HEK293T (cell line): ENCODE measurements around the gene BNIPL.
A peak's percentile ranks its signal among the peaks of the same experiment; 100 is the strongest.

Experiments used
- CTCF ChIA-PET: fragments of 350-600 bp; formaldehyde crosslinking; extraction: SDS; loops from one replicate; lab custom pipeline; 2021; ENCODE audit warnings: antibody characterized with exemption, inconsistent platforms; lab: Yijun Ruan, JAX
- POLR2A ChIA-PET: fragments of 350-600 bp; formaldehyde crosslinking; extraction: SDS; loops from one replicate; lab custom pipeline; 2020; ENCODE audit warnings: antibody characterized with exemption, inconsistent platforms; lab: Yijun Ruan, JAX
- DNase-seq: peaks from one replicate; pipeline ENCODE4 v3.0.0; 2012; ENCODE audit warnings: mixed read lengths; ENCODE audit errors: extremely low spot score
- ARNT ChIP-seq: fragments of 450-650 bp; IDR thresholded peaks from 2 replicates; pipeline ENCODE4 v1.6.1; 2017; ENCODE audit warnings: mild to moderate bottlenecking
- BHLHE40 ChIP-seq: fragments of 450-650 bp; IDR thresholded peaks from 2 replicates; pipeline ENCODE4 v1.6.1; 2016; ENCODE audit warnings: mild to moderate bottlenecking, moderate library complexity, borderline replicate concordance
- CTBP1 ChIP-seq: fragments of 450-650 bp; IDR thresholded peaks from 2 replicates; pipeline ENCODE4 v1.6.1; 2016; ENCODE audit warnings: borderline replicate concordance
- ELF4 ChIP-seq: fragments of 450-650 bp; IDR thresholded peaks from 2 replicates; pipeline ENCODE4 v1.6.1; 2017; ENCODE audit warnings: antibody characterized with exemption
- FOXA1 ChIP-seq: fragments of 450-650 bp; IDR thresholded peaks from 2 replicates; pipeline ENCODE4 v1.6.1; 2016; ENCODE audit warnings: mild to moderate bottlenecking
- FOXK2 ChIP-seq: fragments of 450-650 bp; IDR thresholded peaks from 2 replicates; pipeline ENCODE4 v1.6.1; 2016; ENCODE audit warnings: mild to moderate bottlenecking
- FOXM1 ChIP-seq: fragments of 450-650 bp; IDR thresholded peaks from 2 replicates; pipeline ENCODE4 v1.6.1; 2017; ENCODE audit warnings: mild to moderate bottlenecking, borderline replicate concordance
- HDGF ChIP-seq: fragments of 450-650 bp; IDR thresholded peaks from 2 replicates; pipeline ENCODE4 v1.6.1; 2017; ENCODE audit warnings: antibody characterized with exemption, borderline replicate concordance
- L3MBTL2 ChIP-seq: fragments of 450-650 bp; conservative IDR thresholded peaks from 2 replicates; pipeline ENCODE4 v1.6.1; 2016; ENCODE audit warnings: mild to moderate bottlenecking
- LEF1 ChIP-seq: fragments of 450-650 bp; IDR thresholded peaks from 2 replicates; pipeline ENCODE4 v1.6.1; 2017; ENCODE audit warnings: mild to moderate bottlenecking, borderline replicate concordance
- NFRKB ChIP-seq: fragments of 450-650 bp; IDR thresholded peaks from 2 replicates; pipeline ENCODE4 v1.6.1; 2016; ENCODE audit warnings: mild to moderate bottlenecking, moderate library complexity
- PKNOX1 ChIP-seq: fragments of 450-650 bp; IDR thresholded peaks from 2 replicates; pipeline ENCODE4 v1.6.1; 2016
- SP1 ChIP-seq: fragments of 450-650 bp; IDR thresholded peaks from 2 replicates; pipeline ENCODE4 v1.6.1; 2017
- SUZ12 ChIP-seq: fragments of 450-650 bp; IDR thresholded peaks from 2 replicates; pipeline ENCODE4 v1.6.1; 2016; ENCODE audit warnings: mild to moderate bottlenecking
- TARDBP ChIP-seq: fragments of 450-650 bp; IDR thresholded peaks from 2 replicates; pipeline ENCODE4 v1.6.1; 2016
- ZNF384 ChIP-seq: fragments of 450-650 bp; IDR thresholded peaks from 2 replicates; pipeline ENCODE4 v1.6.1; 2016

BNIPL gene

GRCh38 chr1:151043163-151043562, 6.8 kb downstream of the BNIPL start:
- ChIA-PET CTCF (interaction anchor here (1.1 kb wide), 1 partner anchor 16 kb away, joined by 3 read pairs; no protein-coding TSS in a partner anchor), POLR2A (interaction anchor here (0.8 to 1.3 kb wide), 2 partner anchors 9 to 14 kb away, joined by 3 to 4 read pairs; no protein-coding TSS in a partner anchor)
- TF ChIP-seq HDGF = no peak
- TF ChIP-seq SP1 = no peak
- no peak for TF ChIP-seq ARNT
- no peak for TF ChIP-seq SUZ12
- no peak for TF ChIP-seq CTBP1
- TF ChIP-seq L3MBTL2 = no peak
- no peak for TF ChIP-seq BHLHE40
- no peak for TF ChIP-seq ELF4
- no peak for TF ChIP-seq LEF1
- no peak for TF ChIP-seq FOXK2
- TF ChIP-seq TARDBP = no peak
- no peak for TF ChIP-seq FOXM1
- DNase-seq = no peak

DNA sequence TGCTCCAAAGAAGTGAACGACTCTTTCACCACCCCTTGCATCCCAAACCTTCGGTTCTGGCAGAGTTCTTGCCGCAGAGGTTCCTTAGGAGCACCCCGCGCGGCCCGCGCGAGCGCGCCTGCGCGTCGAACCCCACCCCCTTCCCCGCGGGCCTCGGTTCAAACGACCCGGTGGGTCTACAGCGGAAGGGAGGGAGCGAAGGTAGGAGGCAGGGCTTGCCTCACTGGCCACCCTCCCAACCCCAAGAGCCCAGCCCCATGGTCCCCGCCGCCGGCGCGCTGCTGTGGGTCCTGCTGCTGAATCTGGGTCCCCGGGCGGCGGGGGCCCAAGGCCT, 11.2 kb downstream of the BNIPL start, which contains the start of gene C1orf56:
Gene C1orf56, plus strand, starts transcription at position 161 of the 334 bp plus-strand sequence. Its CDS starts 97 bp downstream, at position 258.
- DNase-seq = peak; percentile 85
- ChIA-PET POLR2A (interaction anchor here (1.0 to 6.4 kb wide), 6 partner anchors 9 to 41 kb away, joined by 3 to 53 read pairs (median 4); partner anchors contain the start of genes BNIPL, CDC42SE1, GABPB2 and MLLT11), CTCF (interaction anchor here (0.8 to 1.0 kb wide), 2 partner anchors 50 to 108 kb away, joined by 3 read pairs; no protein-coding TSS in a partner anchor)
- TF ChIP-seq TARDBP (no peak), FOXA1 (no peak), FOXK2 (no peak), LEF1 (no peak), FOXM1 (no peak), ELF4 (no peak), BHLHE40 (no peak), L3MBTL2 (no peak), PKNOX1 (no peak), ARNT (no peak)

- ChIA-PET CTCF (interaction anchor here (0.5 to 1.0 kb wide), 4 partner anchors 13 to 70 kb away, joined by 3 to 5 read pairs (median 4); no protein-coding TSS in a partner anchor), POLR2A (interaction anchor here (1.0 to 6.4 kb wide), 6 partner anchors 10 to 42 kb away, joined by 3 to 53 read pairs (median 4); partner anchors contain the start of genes BNIPL, CDC42SE1, GABPB2 and MLLT11)
- TF ChIP-seq FOXM1 (no peak), CTBP1 (no peak), L3MBTL2 (peak; percentile 94), BHLHE40 (no peak), FOXK2 (no peak)
- DNase-seq = peak; percentile 86
These were observed 11.7 kb downstream of the BNIPL start for GRCh38 chr1:151047925-151048644.

GRCh38 chr1:151048645-151049032, 12.3 kb downstream of the BNIPL start:
- DNase-seq = no peak
- CTCF ChIA-PET = interaction anchor here (0.6 to 0.7 kb wide), 2 partner anchors 14 kb away, joined by 3 to 4 read pairs; no protein-coding TSS in a partner anchor
- TF ChIP-seq LEF1 (no peak), HDGF (peak; percentile 90; the same call in 1 of the 2 replicates)
- POLR2A ChIA-PET = interaction anchor here (1.0 to 6.4 kb wide), 4 partner anchors 12 to 42 kb away, joined by 3 to 53 read pairs (median 4); partner anchors contain the start of genes BNIPL, CDC42SE1 and MLLT11

GRCh38 chr1:151049458-151049857, 13.1 kb downstream of the BNIPL start:
- POLR2A ChIA-PET = interaction anchor here (1.3 to 6.4 kb wide), 3 partner anchors 11 to 22 kb away, joined by 3 to 53 read pairs (median 7); partner anchors contain the start of genes CDC42SE1, GABPB2 and MLLT11
- no peak for DNase-seq
- CTCF ChIA-PET = interaction anchor here (0.8 kb wide), 1 partner anchor 23 kb away, joined by 3 read pairs; no protein-coding TSS in a partner anchor
- TF ChIP-seq LEF1 (no peak), FOXK2 (no peak), HDGF (no peak), NFRKB (no peak), PKNOX1 (no peak), ZNF384 (no peak), BHLHE40 (no peak), FOXM1 (no peak), L3MBTL2 (no peak), SP1 (no peak), ELF4 (no peak), CTBP1 (no peak), SUZ12 (no peak), TARDBP (no peak), FOXA1 (no peak), ARNT (no peak)
